Measurements from ENCODE around the gene THUMPD2.
"Not testable (repeated sequence)": the region's sequence is repeated elsewhere in the genome, so short reads cannot be mapped to it uniquely, and the experiment has no call there.

Gene THUMPD2

DNA sequence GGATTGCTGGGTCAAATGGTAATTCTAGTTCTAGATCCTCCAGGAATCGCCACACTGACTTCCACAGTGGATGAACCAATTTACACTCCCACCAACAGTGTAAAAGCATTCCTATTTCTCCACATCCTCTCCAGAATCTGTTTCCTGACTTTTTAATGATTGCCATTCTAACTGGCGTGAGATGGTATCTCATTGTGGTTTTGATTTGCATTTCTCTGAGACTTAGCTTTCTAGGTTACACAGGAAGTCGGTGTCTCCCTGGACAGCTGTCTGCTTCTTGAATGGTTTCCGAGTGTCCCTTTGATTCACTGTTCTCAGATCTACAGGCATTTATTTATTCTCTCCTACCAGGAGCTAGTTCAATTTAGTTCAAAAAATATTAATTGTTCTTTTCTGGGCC is 51.0 kb downstream of the THUMPD2 start:
- not testable (repeated sequence) for H2BK12ac ChIP-seq (ENCODE audit: low read length); H3K4me2 ChIP-seq (ENCODE audit: low read length); H2BK5ac ChIP-seq (ENCODE audit: low read depth, low read length, poor library complexity); H2AFZ ChIP-seq (ENCODE audit: insufficient read depth, low read length, poor library complexity); H3K27me3 ChIP-seq (ENCODE audit: insufficient read depth, low read length); H3K14ac ChIP-seq (ENCODE audit: low read length); H4K8ac ChIP-seq (ENCODE audit: low read depth, low read length); H3K4me3 ChIP-seq (ENCODE audit: low read depth, low read length); H2BK120ac ChIP-seq (ENCODE audit: insufficient read depth, low read length, poor library complexity); H3K9ac ChIP-seq (ENCODE audit: low read length); H2AK5ac ChIP-seq (ENCODE audit: low read length); H3K18ac ChIP-seq (ENCODE audit: low read length); H4K91ac ChIP-seq (ENCODE audit: low read depth, low read length); H3K27ac ChIP-seq (ENCODE audit: low read depth, low read length); H4K12ac ChIP-seq (ENCODE audit: low read depth, low read length); H3K36me3 ChIP-seq (ENCODE audit: control insufficient read depth in 1 of 2, insufficient read depth in 2 of 2, low read length in 2 of 2); H3K23ac ChIP-seq (ENCODE audit: low read length); H3K79me2 ChIP-seq (ENCODE audit: control insufficient read depth, insufficient read depth, low read length, poor library complexity); DNase-seq; H3K9me3 ChIP-seq (ENCODE audit: insufficient read depth, low read depth, low read length); H3K4ac ChIP-seq (ENCODE audit: low read depth, low read length)
- Histone ChIP-seq H3K79me1 (ENCODE audit: low read length) (peaks cover 17% of the 10 kb centered on the region), H3K4me1 (ENCODE audit: control insufficient read depth in 1 of 2, insufficient read depth in 2 of 2, low read length in 2 of 2) (peaks cover 14 to 22% of the 10 kb centered on the region in 2 experiments)
- WGBS (ENCODE audit: extremely low coverage, insufficient coverage, insufficient read length), result no CpG with 5 or more reads among the region's 4 CpGs

DNA sequence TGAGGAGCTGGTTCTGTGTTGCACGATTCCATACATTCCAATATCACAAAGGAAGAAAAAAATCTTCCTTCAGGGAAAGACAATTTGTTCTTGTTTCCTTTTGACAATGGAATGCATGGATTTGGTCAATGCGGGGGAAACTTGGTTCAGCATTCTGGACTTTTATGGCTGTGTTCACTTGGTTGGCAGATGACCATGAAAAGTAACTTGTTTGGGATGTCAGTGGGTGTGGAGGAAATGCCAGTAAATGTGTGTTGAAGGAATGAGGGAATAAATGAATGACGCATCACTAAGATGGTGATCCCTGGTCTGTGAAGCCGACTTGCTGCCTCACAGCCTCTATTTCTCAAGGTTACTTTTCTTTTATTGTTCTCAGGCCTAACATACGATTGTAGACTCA is 53.7 kb downstream of the THUMPD2 start:
- Histone ChIP-seq H4K12ac (ENCODE audit: low read depth, low read length) (no peak overlapping the region), H3K27me3 (ENCODE audit: insufficient read depth, low read length) (no peaks in the 10 kb centered on the region), H3K4me3 (ENCODE audit: low read depth, low read length) (no peak overlapping the region), H2BK12ac (ENCODE audit: low read length) (peak overlapping the region; percentile 12), H2AK5ac (ENCODE audit: low read length) (no peak overlapping the region), H3K9me3 (ENCODE audit: insufficient read depth, low read depth, low read length) (no peaks in the 10 kb centered on the region), H3K9ac (ENCODE audit: low read length) (no peak overlapping the region), H3K4me1 (ENCODE audit: control insufficient read depth in 1 of 2, insufficient read depth in 2 of 2, low read length in 2 of 2) (peaks cover 14 to 22% of the 10 kb centered on the region in 2 experiments), H2BK120ac (ENCODE audit: insufficient read depth, low read length, poor library complexity) (no peak overlapping the region), H3K18ac (ENCODE audit: low read length) (no peak overlapping the region), H2BK5ac (ENCODE audit: low read depth, low read length, poor library complexity) (no peak overlapping the region), H2AFZ (ENCODE audit: insufficient read depth, low read length, poor library complexity) (no peak overlapping the region), H3K79me2 (ENCODE audit: control insufficient read depth, insufficient read depth, low read length, poor library complexity) (no peaks in the 10 kb centered on the region), H4K8ac (ENCODE audit: low read depth, low read length) (no peak overlapping the region), H3K79me1 (ENCODE audit: low read length) (peaks cover 19% of the 10 kb centered on the region), H3K23ac (ENCODE audit: low read length) (no peak overlapping the region), H4K91ac (ENCODE audit: low read depth, low read length) (peak overlapping the region; percentile 45), H3K36me3 (ENCODE audit: control insufficient read depth in 1 of 2, insufficient read depth in 2 of 2, low read length in 2 of 2) (no peaks in the 10 kb centered on the region), H3K4ac (ENCODE audit: low read depth, low read length) (no peak overlapping the region), H3K4me2 (ENCODE audit: low read length) (no peak overlapping the region), H3K27ac (ENCODE audit: low read depth, low read length) (peak overlapping the region; percentile 61), H3K14ac (ENCODE audit: low read length) (no peak overlapping the region)
- no CpG with 5 or more reads among the region's 5 CpGs for WGBS (ENCODE audit: extremely low coverage, insufficient coverage, insufficient read length)
- peak in 1 of 2 donors; percentile 28 for DNase-seq

DNA sequence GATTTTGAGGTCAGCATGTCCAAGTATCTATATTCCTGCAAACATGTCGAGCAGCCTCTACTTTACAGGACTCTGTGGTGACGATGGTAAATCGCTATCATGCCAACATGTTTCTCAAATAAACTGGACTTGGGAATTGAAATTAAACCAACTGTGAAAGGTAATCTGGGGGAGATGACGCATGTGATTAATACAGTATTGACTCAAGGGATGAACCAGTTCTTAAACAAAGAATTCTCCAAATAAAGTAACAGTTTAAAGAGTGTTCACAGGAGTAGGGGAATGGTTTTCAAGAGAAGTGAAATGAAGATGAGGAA is 54.3 kb downstream of the THUMPD2 start:
- no peaks in the 10 kb centered on the region for H3K36me3 ChIP-seq (ENCODE audit: control insufficient read depth in 1 of 2, insufficient read depth in 2 of 2, low read length in 2 of 2)
- peak overlapping the region; percentile 17 for H4K8ac ChIP-seq (ENCODE audit: low read depth, low read length)
- peaks cover 14 to 22% of the 10 kb centered on the region in 2 experiments for H3K4me1 ChIP-seq (ENCODE audit: control insufficient read depth in 1 of 2, insufficient read depth in 2 of 2, low read length in 2 of 2)
- peak overlapping the region; percentile 61 for H3K27ac ChIP-seq (ENCODE audit: low read depth, low read length)
- H3K79me2 ChIP-seq (ENCODE audit: control insufficient read depth, insufficient read depth, low read length, poor library complexity), result no peaks in the 10 kb centered on the region
- no peak overlapping the region for H4K12ac ChIP-seq (ENCODE audit: low read depth, low read length)
- peak overlapping the region; percentile 89 for H4K91ac ChIP-seq (ENCODE audit: low read depth, low read length)
- peak overlapping the region; percentile 64 for H3K4ac ChIP-seq (ENCODE audit: low read depth, low read length)
- peak overlapping the region; percentile 88 for H2BK5ac ChIP-seq (ENCODE audit: low read depth, low read length, poor library complexity)
- no peaks in the 10 kb centered on the region for H3K9me3 ChIP-seq (ENCODE audit: insufficient read depth, low read depth, low read length)
- H3K14ac ChIP-seq (ENCODE audit: low read length), result peak overlapping the region; percentile 73
- no peak overlapping the region for H3K4me2 ChIP-seq (ENCODE audit: low read length)
- no CpG with 5 or more reads among the region's 4 CpGs for WGBS (ENCODE audit: extremely low coverage, insufficient coverage, insufficient read length)
- H2BK120ac ChIP-seq (ENCODE audit: insufficient read depth, low read length, poor library complexity), result peak overlapping the region; percentile 68
- H3K79me1 ChIP-seq (ENCODE audit: low read length), result peaks cover 19% of the 10 kb centered on the region
- no peak overlapping the region for H3K9ac ChIP-seq (ENCODE audit: low read length)
- no peak overlapping the region for H3K18ac ChIP-seq (ENCODE audit: low read length)
- DNase-seq, result no peak
- H2AK5ac ChIP-seq (ENCODE audit: low read length), result peak overlapping the region; percentile 9
- H2AFZ ChIP-seq (ENCODE audit: insufficient read depth, low read length, poor library complexity), result peak overlapping the region; percentile 17
- H3K27me3 ChIP-seq (ENCODE audit: insufficient read depth, low read length), result no peaks in the 10 kb centered on the region
- H3K23ac ChIP-seq (ENCODE audit: low read length), result no peak overlapping the region
- H3K4me3 ChIP-seq (ENCODE audit: low read depth, low read length), result no peak overlapping the region
- peak overlapping the region; percentile 93 for H2BK12ac ChIP-seq (ENCODE audit: low read length)

DNA sequence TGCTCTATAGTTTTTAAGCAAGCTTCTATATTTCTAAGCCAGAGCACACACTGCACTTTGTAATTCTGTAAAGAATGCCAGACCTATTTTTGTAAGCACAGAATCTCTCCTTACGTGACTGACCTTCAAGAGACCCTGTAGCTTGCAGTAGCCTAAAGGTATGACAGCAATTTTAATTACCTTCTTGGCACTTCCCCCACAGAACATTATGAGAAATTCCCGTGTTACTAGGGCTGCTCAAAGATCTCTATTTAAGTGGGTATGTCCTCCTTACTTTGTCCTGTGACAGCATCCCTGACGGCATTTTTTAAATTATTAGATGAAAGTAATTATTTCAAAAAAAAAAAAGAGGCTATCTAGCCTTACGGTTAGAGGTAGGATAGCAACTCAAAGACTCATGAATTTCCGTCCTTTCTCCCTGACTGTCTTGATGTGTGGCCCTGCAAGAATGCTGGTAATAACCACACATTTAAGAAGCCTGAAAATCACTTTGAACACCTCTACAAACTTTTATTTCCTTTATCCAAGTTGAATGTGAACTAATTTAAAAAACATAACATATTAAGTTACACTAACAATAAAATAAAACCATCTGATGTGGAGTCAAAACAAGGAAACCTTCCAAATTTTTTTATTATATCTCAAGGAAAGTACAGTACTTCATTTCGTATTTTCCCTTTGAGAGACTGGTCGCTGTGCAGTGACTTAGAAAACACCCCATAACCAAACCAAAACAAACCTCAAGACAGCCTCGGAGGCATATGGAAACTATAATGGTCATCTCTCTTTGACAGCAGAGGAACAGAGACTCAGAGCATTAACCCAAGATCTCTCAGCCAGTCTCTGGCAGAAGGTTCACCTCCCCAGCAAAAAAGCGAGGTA is 54.9 kb downstream of the THUMPD2 start:
- WGBS (ENCODE audit: extremely low coverage, insufficient coverage, insufficient read length), result no CpG with 5 or more reads among the region's 9 CpGs

More for the DNA sequence above, 54.9 kb downstream of the THUMPD2 start:
- Histone ChIP-seq H4K12ac (ENCODE audit: low read depth, low read length) (no peak overlapping the region), H3K14ac (ENCODE audit: low read length) (peak overlapping the region; percentile 73), H3K9ac (ENCODE audit: low read length) (no peak overlapping the region), H3K18ac (ENCODE audit: low read length) (no peak overlapping the region), H2AFZ (ENCODE audit: insufficient read depth, low read length, poor library complexity) (peak overlapping the region; percentile 17), H3K4me3 (ENCODE audit: low read depth, low read length) (no peak overlapping the region), H3K36me3 (ENCODE audit: control insufficient read depth in 1 of 2, insufficient read depth in 2 of 2, low read length in 2 of 2) (no peaks in the 10 kb centered on the region), H2AK5ac (ENCODE audit: low read length) (peak overlapping the region; percentile 9), H3K79me2 (ENCODE audit: control insufficient read depth, insufficient read depth, low read length, poor library complexity) (no peaks in the 10 kb centered on the region), H2BK5ac (ENCODE audit: low read depth, low read length, poor library complexity) (peak overlapping the region; percentile 86), H3K27ac (ENCODE audit: low read depth, low read length) (peak overlapping the region; percentile 81), H3K79me1 (ENCODE audit: low read length) (peaks cover 16% of the 10 kb centered on the region), H3K23ac (ENCODE audit: low read length) (no peak overlapping the region), H3K27me3 (ENCODE audit: insufficient read depth, low read length) (no peaks in the 10 kb centered on the region), H3K4me1 (ENCODE audit: control insufficient read depth in 1 of 2, insufficient read depth in 2 of 2, low read length in 2 of 2) (peaks cover 13 to 21% of the 10 kb centered on the region in 2 experiments), H3K9me3 (ENCODE audit: insufficient read depth, low read depth, low read length) (no peaks in the 10 kb centered on the region), H2BK120ac (ENCODE audit: insufficient read depth, low read length, poor library complexity) (peak overlapping the region; percentile 52), H2BK12ac (ENCODE audit: low read length) (peak overlapping the region; percentile 73), H3K4ac (ENCODE audit: low read depth, low read length) (peak overlapping the region; percentile 64), H3K4me2 (ENCODE audit: low read length) (no peak overlapping the region), H4K91ac (ENCODE audit: low read depth, low read length) (peak overlapping the region; percentile 89), H4K8ac (ENCODE audit: low read depth, low read length) (peak overlapping the region; percentile 17)
- peak in 1 of 2 donors; percentile 67 for DNase-seq
